ENCODE measurements around the gene NRBP1. TPM values are rescaled to one million over a fixed set of nuclear protein-coding genes. Genes with fewer than 3 reads are reported as not detected.
A peak's percentile ranks its signal among the peaks of the same experiment; 100 is the strongest.

NRBP1 gene
- total RNA-seq, 1 experiment from 2014 or later = 150 TPM

GRCh38 chr2:27464443-27464842 lies 36.0 kb downstream of the NRBP1 start:
- DNase-seq (ENCODE audit: low read depth) = no peak
- in situ Hi-C loops (cut with HindIII; ENCODE audit: low pct_unique_long_range_greater_than_20kb, low sequenced_read_pairs) = no loop called here

GRCh38 chr2:27471961-27472360 lies 43.5 kb downstream of the NRBP1 start:
- no peak for DNase-seq (ENCODE audit: low read depth)
- in situ Hi-C loops (cut with HindIII; ENCODE audit: low pct_unique_long_range_greater_than_20kb, low sequenced_read_pairs) = no loop called here

DNA sequence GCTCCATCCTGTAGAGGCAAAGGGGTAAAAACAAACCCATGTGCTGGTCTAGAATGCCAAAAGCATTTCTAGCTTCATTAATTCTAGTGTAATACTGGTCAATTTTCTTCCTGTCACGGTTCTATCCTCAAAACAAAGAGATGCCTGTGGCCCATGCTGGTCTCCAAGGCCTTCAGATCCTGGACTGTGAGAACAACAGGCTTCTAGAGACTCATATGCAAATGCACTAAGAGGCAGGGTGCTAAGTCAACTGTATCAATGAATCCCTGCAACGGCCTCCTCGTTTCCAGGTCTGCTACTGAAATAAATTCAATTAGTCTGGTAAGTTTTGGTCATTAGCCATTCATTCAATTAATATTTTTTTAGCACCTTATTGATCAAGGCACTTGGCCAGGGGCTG lies 57.1 kb downstream of the NRBP1 start:
- in situ Hi-C loops (cut with HindIII; ENCODE audit: low pct_unique_long_range_greater_than_20kb, low sequenced_read_pairs) = no loop called here
- no peak for DNase-seq (ENCODE audit: low read depth)

GRCh38 chr2:27489118-27489497 lies 60.7 kb downstream of the NRBP1 start:
- in situ Hi-C loops (cut with HindIII; ENCODE audit: low pct_unique_long_range_greater_than_20kb, low sequenced_read_pairs) = no loop called here
- DNase-seq (ENCODE audit: low read depth) = no peak

- DNase-seq (ENCODE audit: low read depth) = peak; percentile 99
- in situ Hi-C loops (cut with HindIII; ENCODE audit: low pct_unique_long_range_greater_than_20kb, low sequenced_read_pairs) = no loop called here
These were observed 61.3 kb downstream of the NRBP1 start, which contains the start of gene IFT172 for GRCh38 chr2:27489498-27490397. IFT172 (minus strand) TSS chr2:27489743; CDS start chr2:27489653, 90 bp downstream.

Other genes with a start within 250 kb of the NRBP1 start
- 284 and 308 TPM in 2 replicates for gene ATRAID, start 216.6 kb upstream of the NRBP1 start, total RNA-seq (2014; rRNA removed; shearing (Covaris generic); ENCODE audit: low replicate concordance)
- 15.4 and 15.9 TPM in 2 replicates for gene SLC5A6, start 216.4 kb upstream of the NRBP1 start, total RNA-seq (2014; rRNA removed; shearing (Covaris generic); ENCODE audit: low replicate concordance)
- gene CAD, start 211.3 kb upstream of the NRBP1 start, total RNA-seq (2014; rRNA removed; shearing (Covaris generic); ENCODE audit: low replicate concordance) = 34.9 and 37.0 TPM in 2 replicates
- gene SLC30A3, start 165.6 kb upstream of the NRBP1 start, total RNA-seq (2014; rRNA removed; shearing (Covaris generic); ENCODE audit: low replicate concordance) = not detected in 2 replicates
- not detected in 2 replicates for gene DNAJC5G, start 153.2 kb upstream of the NRBP1 start, total RNA-seq (2014; rRNA removed; shearing (Covaris generic); ENCODE audit: low replicate concordance)
- not detected in 2 replicates for gene TRIM54, start 146.2 kb upstream of the NRBP1 start, total RNA-seq (2014; rRNA removed; shearing (Covaris generic); ENCODE audit: low replicate concordance)
- gene UCN, start 120.2 kb upstream of the NRBP1 start, total RNA-seq (2014; rRNA removed; shearing (Covaris generic); ENCODE audit: low replicate concordance) = 2.2 and 5.3 TPM in 2 replicates
- gene MPV17, start 105.5 kb upstream of the NRBP1 start, total RNA-seq (2014; rRNA removed; shearing (Covaris generic); ENCODE audit: low replicate concordance) = 76.2 and 94.1 TPM in 2 replicates
- gene GTF3C2, start 71.9 kb upstream of the NRBP1 start, total RNA-seq (2014; rRNA removed; shearing (Covaris generic); ENCODE audit: low replicate concordance) = 68.2 and 70.7 TPM in 2 replicates
- 23.5 and 43.0 TPM in 2 replicates for gene EIF2B4, start 58.3 kb upstream of the NRBP1 start, total RNA-seq (2014; rRNA removed; shearing (Covaris generic); ENCODE audit: low replicate concordance)
- gene SNX17, start 58.0 kb upstream of the NRBP1 start, total RNA-seq (2014; rRNA removed; shearing (Covaris generic); ENCODE audit: low replicate concordance) = 307 and 358 TPM in 2 replicates
- 12.3 and 19.0 TPM in 2 replicates for gene ZNF513, start 47.9 kb upstream of the NRBP1 start, total RNA-seq (2014; rRNA removed; shearing (Covaris generic); ENCODE audit: low replicate concordance)
- 148 and 186 TPM in 2 replicates for gene PPM1G, start 19.0 kb upstream of the NRBP1 start, total RNA-seq (2014; rRNA removed; shearing (Covaris generic); ENCODE audit: low replicate concordance)
- gene KRTCAP3, start 13.8 kb downstream of the NRBP1 start, total RNA-seq (2014; rRNA removed; shearing (Covaris generic); ENCODE audit: low replicate concordance) = not detected in 2 replicates
- 8.6 and 13.9 TPM in 2 replicates for gene IFT172, start 61.1 kb downstream of the NRBP1 start, total RNA-seq (2014; rRNA removed; shearing (Covaris generic); ENCODE audit: low replicate concordance)
- 9.0 and 11.4 TPM in 2 replicates for gene FNDC4, start 66.6 kb downstream of the NRBP1 start, total RNA-seq (2014; rRNA removed; shearing (Covaris generic); ENCODE audit: low replicate concordance)
- gene GCKR, start 68.2 kb downstream of the NRBP1 start, total RNA-seq (2014; rRNA removed; shearing (Covaris generic); ENCODE audit: low replicate concordance) = 6.0 and 8.9 TPM in 2 replicates
- gene ZNF512, start 154.4 kb downstream of the NRBP1 start, total RNA-seq (2014; rRNA removed; shearing (Covaris generic); ENCODE audit: low replicate concordance) = 37.6 and 69.9 TPM in 2 replicates
- gene CCDC121, start 200.4 kb downstream of the NRBP1 start, total RNA-seq (2014; rRNA removed; shearing (Covaris generic); ENCODE audit: low replicate concordance) = 3.7 and 6.0 TPM in 2 replicates
- gene GPN1, start 200.4 kb downstream of the NRBP1 start, total RNA-seq (2014; rRNA removed; shearing (Covaris generic); ENCODE audit: low replicate concordance) = 47.2 and 58.4 TPM in 2 replicates
- 17.3 and 24.8 TPM in 2 replicates for gene SUPT7L, start 235.0 kb downstream of the NRBP1 start, total RNA-seq (2014; rRNA removed; shearing (Covaris generic); ENCODE audit: low replicate concordance)
- gene SLC4A1AP, start 235.3 kb downstream of the NRBP1 start, total RNA-seq (2014; rRNA removed; shearing (Covaris generic); ENCODE audit: low replicate concordance) = 27.6 and 37.5 TPM in 2 replicates

Data from Caki2 (cell line).